Keratinocyte (primary cell): ENCODE results near the gene NOA1. TPM values are rescaled to one million over a fixed set of nuclear protein-coding genes. Genes with fewer than 3 reads are reported as not detected.

Experiments
- DNase-seq: peaks from one replicate; pipeline ENCODE4 v3.0.0-alpha.2; 2011; ENCODE audit warnings: low read depth, missing footprints, low spot score
- FAIRE-seq: peaks from 2 replicates; lab custom pipeline; 2011; peaks lifted over from hg19 to GRCh38; lab: Jason Lieb, UNC
- H2AFZ ChIP-seq: 2 replicates; pipeline ENCODE4 v1.6.0; 2012; ENCODE audit warnings: low read length, control low read depth, inconsistent platforms; ENCODE audit not compliant: control insufficient read depth
- H3K27ac ChIP-seq: 2 replicates; pipeline ENCODE4 v1.5.1; 2011; ENCODE audit warnings: low read length; ENCODE audit not compliant: control insufficient read depth, insufficient read depth
- H3K27me3 ChIP-seq: 3 replicates; pipeline ENCODE4 v1.6.0; 2011; ENCODE audit warnings: low read length; ENCODE audit not compliant: control insufficient read depth, insufficient read depth; ENCODE audit errors: extremely low read depth
- H3K36me3 ChIP-seq, 2 experiments: 2 replicates in 1 of 2; 3 replicates in 1 of 2; pipeline ENCODE4 v1.5.1; 2011; ENCODE audit warnings: low read length in 2 of 2, mild to moderate bottlenecking in 1 of 2; ENCODE audit not compliant: control insufficient read depth in 2 of 2, insufficient read depth in 2 of 2; ENCODE audit errors: extremely low read depth in 1 of 2
- H3K4me1 ChIP-seq: 3 replicates; pipeline ENCODE4 v1.5.1; 2011; ENCODE audit warnings: low read length; ENCODE audit not compliant: control insufficient read depth, insufficient read depth; ENCODE audit errors: extremely low read depth
- H3K4me2 ChIP-seq: 3 replicates; pipeline ENCODE4 v1.6.0; 2011; ENCODE audit warnings: low read depth, low read length; ENCODE audit not compliant: control insufficient read depth, insufficient read depth; ENCODE audit errors: extremely low read depth
- H3K4me3 ChIP-seq, 3 experiments: fragments of 200-600 bp in 1 of 3; sonication (generic) in 1 of 3; 2 replicates in 2 of 3; 3 replicates in 1 of 3; pipeline ENCODE4 v1.5.1; 2011 to 2016; ENCODE audit warnings: low read length in 3 of 3, mild to moderate bottlenecking in 3 of 3, control low read depth in 2 of 3, inconsistent platforms in 1 of 3, low read depth in 1 of 3, mixed read lengths in 1 of 3, mixed run types in 1 of 3, moderate library complexity in 1 of 3; ENCODE audit not compliant: control insufficient read depth in 2 of 3, insufficient read depth in 2 of 3; ENCODE audit errors: extremely low read depth in 1 of 3
- H3K79me2 ChIP-seq: 2 replicates; pipeline ENCODE4 v1.6.0; 2012; ENCODE audit warnings: low read length; ENCODE audit not compliant: control insufficient read depth, insufficient read depth
- H3K9ac ChIP-seq: 3 replicates; pipeline ENCODE4 v1.6.0; 2011; ENCODE audit warnings: low read length; ENCODE audit not compliant: control insufficient read depth, insufficient read depth; ENCODE audit errors: extremely low read depth
- H3K9me1 ChIP-seq: 3 replicates; pipeline ENCODE4 v1.6.0; 2011; ENCODE audit warnings: low read length; ENCODE audit not compliant: control insufficient read depth, insufficient read depth; ENCODE audit errors: extremely low read depth
- H3K9me3 ChIP-seq: 2 replicates; pipeline ENCODE4 v1.5.1; 2012; ENCODE audit warnings: low read depth, low read length; ENCODE audit not compliant: control insufficient read depth
- H4K20me1 ChIP-seq: 3 replicates; pipeline ENCODE4 v1.6.0; 2011; ENCODE audit warnings: low read length; ENCODE audit not compliant: control insufficient read depth, insufficient read depth; ENCODE audit errors: extremely low read depth
- EZH2 ChIP-seq: IDR thresholded peaks from one replicate; pipeline ENCODE4 v1.6.1; 2012; ENCODE audit warnings: inconsistent platforms, mild to moderate bottlenecking, low read length, moderate library complexity
- dilution Hi-C: fragments of 300-500 bp; cut with MboI; formaldehyde crosslinking; loops from one replicate; pipeline ENCODE4 v1.7.0; 2020; ENCODE audit warnings: low sequenced_read_pairs; ENCODE audit not compliant: extremely low pct_ligation_motif_present
- polyA plus RNA-seq, 5 experiments: library from polyadenylated mRNA; depleted of rRNA in 3 of 5; stranded (reverse) in 3 of 5; stranded (forward) in 1 of 5; unstranded in 1 of 5; fragments of >200 nt; gene quantifications; 1 replicate in 1 of 5; 2 replicates in 3 of 5; 3 replicates in 1 of 5; pipeline versions ENCODE4 v1.2.1 to v1.2.3, GENCODE V29; 2011 to 2012; ENCODE audit warnings: missing spikeins in 2 of 5, low read depth in 1 of 5, low replicate concordance in 1 of 5
- TF ChIP-seq, protein P1 (sequence below), 3 experiments: IDR thresholded peaks in 1 of 3; conservative IDR thresholded peaks in 1 of 3; optimal IDR thresholded peaks in 1 of 3; 2 replicates in 2 of 3; 3 replicates in 1 of 3; pipeline versions ENCODE3 to v1.5.1; 2011; ENCODE audit warnings: low read length in 3 of 3, mild to moderate bottlenecking in 3 of 3, moderate library complexity in 2 of 3, control low read depth in 1 of 3, inconsistent platforms in 1 of 3; ENCODE audit not compliant: insufficient read depth in 2 of 3; ENCODE audit errors: extremely low read depth in 1 of 3

NOA1 gene
- polyA plus RNA-seq, 1 donor (not counting 4 experiments of a cell fraction or from before 2014, with no cell fraction given), result 15.5 TPM

DNA sequence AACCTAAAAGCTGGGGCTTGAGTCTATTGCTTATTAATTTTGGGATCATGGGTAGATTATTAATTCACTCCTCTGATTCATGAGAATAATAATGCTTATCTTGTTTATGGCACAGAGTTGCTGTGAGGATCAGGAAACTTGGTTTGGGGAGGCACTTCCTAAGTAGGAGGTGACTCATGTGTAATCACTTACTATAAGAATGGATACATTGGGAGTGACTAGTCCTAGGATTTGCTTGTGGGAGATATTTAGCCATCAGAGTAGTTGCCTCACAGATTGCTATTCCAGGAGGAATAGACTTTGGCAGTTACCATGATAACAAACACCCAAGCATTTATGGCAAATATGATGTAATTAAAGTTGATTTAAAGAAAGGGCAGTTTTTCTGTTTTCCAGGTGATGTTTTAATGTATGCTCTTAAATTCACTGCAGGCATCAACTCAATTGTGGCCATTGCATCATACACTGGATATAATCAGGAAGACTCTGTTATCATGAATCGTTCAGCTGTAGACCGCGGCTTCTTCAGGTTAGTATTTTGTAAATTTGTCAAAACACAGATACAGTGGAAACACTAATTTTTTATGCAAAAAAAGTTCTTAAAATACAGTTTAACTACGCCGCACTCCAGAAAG, 43.2 kb upstream of the NOA1 start:
- TF ChIP-seq, protein P1, sequence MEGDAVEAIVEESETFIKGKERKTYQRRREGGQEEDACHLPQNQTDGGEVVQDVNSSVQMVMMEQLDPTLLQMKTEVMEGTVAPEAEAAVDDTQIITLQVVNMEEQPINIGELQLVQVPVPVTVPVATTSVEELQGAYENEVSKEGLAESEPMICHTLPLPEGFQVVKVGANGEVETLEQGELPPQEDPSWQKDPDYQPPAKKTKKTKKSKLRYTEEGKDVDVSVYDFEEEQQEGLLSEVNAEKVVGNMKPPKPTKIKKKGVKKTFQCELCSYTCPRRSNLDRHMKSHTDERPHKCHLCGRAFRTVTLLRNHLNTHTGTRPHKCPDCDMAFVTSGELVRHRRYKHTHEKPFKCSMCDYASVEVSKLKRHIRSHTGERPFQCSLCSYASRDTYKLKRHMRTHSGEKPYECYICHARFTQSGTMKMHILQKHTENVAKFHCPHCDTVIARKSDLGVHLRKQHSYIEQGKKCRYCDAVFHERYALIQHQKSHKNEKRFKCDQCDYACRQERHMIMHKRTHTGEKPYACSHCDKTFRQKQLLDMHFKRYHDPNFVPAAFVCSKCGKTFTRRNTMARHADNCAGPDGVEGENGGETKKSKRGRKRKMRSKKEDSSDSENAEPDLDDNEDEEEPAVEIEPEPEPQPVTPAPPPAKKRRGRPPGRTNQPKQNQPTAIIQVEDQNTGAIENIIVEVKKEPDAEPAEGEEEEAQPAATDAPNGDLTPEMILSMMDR (optimal IDR thresholded peaks at IDR 0.05 in 1 of 3, IDR thresholded peaks at IDR 0.05 in 1 of 3, conservative IDR thresholded peaks at IDR 0.05 in 1 of 3; ENCODE audit: extremely low read depth in 1 of 3, insufficient read depth in 2 of 3, low read length in 3 of 3), result no peak
- no peak for TF ChIP-seq EZH2
- no peaks in the 10 kb centered on the region for H3K9me1 ChIP-seq
- H3K9ac ChIP-seq, result no peak overlapping the region
- H2AFZ ChIP-seq, result no peak overlapping the region
- H3K4me2 ChIP-seq, result no peak overlapping the region
- H3K4me1 ChIP-seq, result peaks cover 23% of the 10 kb centered on the region
- H3K36me3 ChIP-seq, result peaks cover 27 to 41% of the 10 kb centered on the region in 2 experiments
- peaks cover 5% of the 10 kb centered on the region for H3K79me2 ChIP-seq
- no peaks in the 10 kb centered on the region for H4K20me1 ChIP-seq
- FAIRE-seq (peak; percentile 92), DNase-seq (peak; percentile 50)
- peak overlapping the region; percentile 70 for H3K27ac ChIP-seq
- dilution Hi-C loops, result no loop called here
- no peaks in the 10 kb centered on the region for H3K9me3 ChIP-seq
- no peak overlapping the region for H3K4me3 ChIP-seq
- H3K27me3 ChIP-seq, result no peaks in the 10 kb centered on the region

DNA sequence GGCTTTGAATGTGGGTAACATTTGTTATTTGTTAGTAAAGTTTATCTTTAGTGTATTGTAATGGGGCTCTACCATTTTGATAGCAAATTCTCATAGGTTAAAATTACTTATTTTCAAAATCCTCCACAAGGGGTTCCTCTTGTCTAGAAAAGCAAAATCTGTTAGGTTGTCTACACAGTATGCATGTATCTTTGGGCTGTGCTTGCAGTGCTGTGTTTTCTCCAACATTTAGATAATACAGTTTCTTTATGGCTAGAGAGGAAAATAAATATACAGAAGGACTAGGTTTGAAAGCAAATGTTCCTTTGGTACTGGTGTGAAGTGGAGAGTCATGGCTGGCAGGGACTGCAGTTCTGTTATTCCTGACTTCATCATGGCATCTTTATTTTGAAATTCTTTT, 41.6 kb upstream of the NOA1 start:
- Histone ChIP-seq H3K9ac (no peak overlapping the region), H2AFZ (no peak overlapping the region), H3K9me3 (no peaks in the 10 kb centered on the region), H3K9me1 (no peaks in the 10 kb centered on the region), H3K27me3 (no peaks in the 10 kb centered on the region), H3K4me2 (no peak overlapping the region), H3K4me1 (peaks cover 23% of the 10 kb centered on the region), H3K27ac (no peak overlapping the region), H3K36me3 (peaks cover 25 to 34% of the 10 kb centered on the region in 2 experiments), H3K79me2 (peaks cover 5% of the 10 kb centered on the region), H4K20me1 (no peaks in the 10 kb centered on the region), H3K4me3 (no peak overlapping the region)
- FAIRE-seq, result no peak
- dilution Hi-C loops, result no loop called here
- TF ChIP-seq EZH2, result no peak
- TF ChIP-seq, protein P1 (optimal IDR thresholded peaks at IDR 0.05 in 1 of 3, IDR thresholded peaks at IDR 0.05 in 1 of 3, conservative IDR thresholded peaks at IDR 0.05 in 1 of 3; ENCODE audit: extremely low read depth in 1 of 3, insufficient read depth in 2 of 3, low read length in 3 of 3), result no peak
- no peak for DNase-seq
